Neural progenitor cell (in vitro differentiated cells): ENCODE measurements around the gene ZNF263. TPM values are rescaled to one million over a fixed set of nuclear protein-coding genes. Genes with fewer than 3 reads are reported as not detected.

ENCODE experiments used
- DNase-seq: peaks from one replicate; pipeline ENCODE4 v3.0.0-alpha.2; 2016; ENCODE audit warnings: low spot score
- H2AFZ ChIP-seq: fragments of 200-600 bp; sonication (generic); replicated peaks from 2 replicates; pipeline ENCODE4 v1.6.1; 2016; ENCODE audit warnings: antibody characterized with exemption
- H3F3A ChIP-seq: fragments of 200-600 bp; sonication (generic); 2 replicates; pipeline ENCODE4 v1.6.1; 2016; ENCODE audit warnings: antibody characterized with exemption, low read depth
- H3K27ac ChIP-seq: fragments of 200-600 bp; sonication (generic); 2 replicates; pipeline ENCODE4 v1.5.1; 2016; ENCODE audit warnings: mild to moderate bottlenecking
- H3K27me3 ChIP-seq: fragments of 200-600 bp; sonication (generic); 2 replicates; pipeline ENCODE4 v1.6.1; 2016; ENCODE audit warnings: mild to moderate bottlenecking, moderate library complexity
- H3K36me3 ChIP-seq: fragments of 200-600 bp; sonication (generic); 2 replicates; pipeline ENCODE4 v1.5.1; 2016
- H3K4me1 ChIP-seq: fragments of 200-600 bp; sonication (generic); 2 replicates; pipeline ENCODE4 v1.6.1; 2016; ENCODE audit warnings: mixed run types
- H3K4me2 ChIP-seq: fragments of 200-600 bp; sonication (generic); 2 replicates; pipeline ENCODE4 v1.6.1; 2016
- H3K4me3 ChIP-seq: fragments of 200-600 bp; sonication (generic); 2 replicates; pipeline ENCODE4 v1.5.1; 2016
- H3K79me2 ChIP-seq: fragments of 200-600 bp; sonication (generic); 2 replicates; pipeline ENCODE4 v1.6.1; 2016; ENCODE audit warnings: low read depth
- H3K9ac ChIP-seq: fragments of 200-600 bp; sonication (generic); 2 replicates; pipeline ENCODE4 v1.6.1; 2016
- H3K9me3 ChIP-seq: fragments of 200-600 bp; sonication (generic); 2 replicates; pipeline ENCODE4 v1.5.1; 2016; ENCODE audit warnings: low read depth
- H4K20me1 ChIP-seq: fragments of 200-600 bp; sonication (generic); 2 replicates; pipeline ENCODE4 v1.6.1; 2016; ENCODE audit warnings: low read depth
- H3K27ac Mint-ChIP-seq: 3 replicates; pipeline ENCODE4 v1.8.0; 2021; ENCODE audit warnings: mixed read lengths
- H3K27me3 Mint-ChIP-seq: 2 replicates; pipeline ENCODE4 v1.8.0; 2022; ENCODE audit warnings: low read depth, mild to moderate bottlenecking, inconsistent platforms, moderate library complexity, mixed read lengths; ENCODE audit not compliant: insufficient read depth
- H3K36me3 Mint-ChIP-seq: 3 replicates; pipeline ENCODE4 v1.8.0; 2021; ENCODE audit warnings: mixed read lengths
- H3K4me1 Mint-ChIP-seq: 3 replicates; pipeline ENCODE4 v1.8.0; 2021; ENCODE audit warnings: mixed read lengths
- H3K4me3 Mint-ChIP-seq: 3 replicates; pipeline ENCODE4 v1.8.0; 2021; ENCODE audit warnings: mild to moderate bottlenecking, moderate library complexity, mixed read lengths
- H3K9me3 Mint-ChIP-seq: 3 replicates; pipeline ENCODE4 v1.8.0; 2020; ENCODE audit warnings: mixed read lengths
- CTCF ChIP-seq: fragments of 200-600 bp; sonication (generic); IDR thresholded peaks from 2 replicates; pipeline ENCODE4 v1.5.1; 2017; ENCODE audit warnings: antibody characterized with exemption, mild to moderate bottlenecking
- EZH2 ChIP-seq: fragments of 200-600 bp; sonication (generic); IDR thresholded peaks from 2 replicates; pipeline ENCODE4 v1.6.1; 2017; ENCODE audit warnings: antibody characterized with exemption, mild to moderate bottlenecking, moderate library complexity
- EZH2phosphoT487 ChIP-seq: fragments of 200-600 bp; sonication (generic); IDR thresholded peaks from 2 replicates; pipeline ENCODE4 v1.6.1; 2017; ENCODE audit warnings: antibody characterized with exemption
- total RNA-seq: library from RNA; depleted of rRNA; stranded (reverse); fragments of >200 nt; gene quantifications from 2 replicates; pipeline ENCODE4 v1.2.3, GENCODE V29; 2015; ENCODE audit warnings: low replicate concordance

ZNF263 gene
- total RNA-seq, 1 donor from 2014 or later: 30.1 TPM

- no peaks in the 10 kb centered on the region for H3K79me2 ChIP-seq
- no peaks in the 10 kb centered on the region for H3K36me3 Mint-ChIP-seq
- peaks cover 24% of the 10 kb centered on the region for H3K27me3 ChIP-seq
- no peak overlapping the region for H3K4me3 Mint-ChIP-seq
- H3K27me3 Mint-ChIP-seq: peaks cover 6% of the 10 kb centered on the region
- no peak overlapping the region for H3K4me2 ChIP-seq
- H3K4me1 ChIP-seq: no peaks in the 10 kb centered on the region
- no peak overlapping the region for H2AFZ ChIP-seq
- peak; percentile 7 for DNase-seq
- H3K9me3 Mint-ChIP-seq: peaks cover 5% of the 10 kb centered on the region
- H3F3A ChIP-seq: no peaks in the 10 kb centered on the region
- no peak overlapping the region for H3K27ac ChIP-seq
- peaks cover 6% of the 10 kb centered on the region for H3K4me1 Mint-ChIP-seq
- no peaks in the 10 kb centered on the region for H4K20me1 ChIP-seq
- H3K4me3 ChIP-seq: no peak overlapping the region
- H3K9me3 ChIP-seq: no peaks in the 10 kb centered on the region
- no peak overlapping the region for H3K9ac ChIP-seq
- H3K36me3 ChIP-seq: no peaks in the 10 kb centered on the region
- TF ChIP-seq EZH2phosphoT487 (no peak), EZH2 (no peak), CTCF (no peak)
- H3K27ac Mint-ChIP-seq: no peak overlapping the region
Measured at GRCh38 chr16:3274490-3274889, 8.8 kb upstream of the ZNF263 start.

- no peak for TF ChIP-seq EZH2phosphoT487
- TF ChIP-seq CTCF: no peak
- TF ChIP-seq EZH2: no peak
- Histone ChIP-seq H3K4me3 (no peak overlapping the region), H3K4me1 (no peaks in the 10 kb centered on the region), H3K9me3 (no peaks in the 10 kb centered on the region), H3K36me3 (no peaks in the 10 kb centered on the region), H3K79me2 (no peaks in the 10 kb centered on the region), H3F3A (no peaks in the 10 kb centered on the region), H3K4me2 (no peak overlapping the region), H3K27ac (no peak overlapping the region), H3K9ac (no peak overlapping the region), H3K27me3 (peaks cover 24% of the 10 kb centered on the region), H2AFZ (no peak overlapping the region), H4K20me1 (no peaks in the 10 kb centered on the region)
- DNase-seq: no peak
- Mint-ChIP-seq H3K27me3 (peaks cover 6% of the 10 kb centered on the region), H3K9me3 (peaks cover 5% of the 10 kb centered on the region), H3K36me3 (no peaks in the 10 kb centered on the region), H3K4me1 (peaks cover 6% of the 10 kb centered on the region), H3K4me3 (peak overlapping the region; percentile 24), H3K27ac (no peak overlapping the region)
Measured at GRCh38 chr16:3274947-3275346, 8.3 kb upstream of the ZNF263 start.

DNA sequence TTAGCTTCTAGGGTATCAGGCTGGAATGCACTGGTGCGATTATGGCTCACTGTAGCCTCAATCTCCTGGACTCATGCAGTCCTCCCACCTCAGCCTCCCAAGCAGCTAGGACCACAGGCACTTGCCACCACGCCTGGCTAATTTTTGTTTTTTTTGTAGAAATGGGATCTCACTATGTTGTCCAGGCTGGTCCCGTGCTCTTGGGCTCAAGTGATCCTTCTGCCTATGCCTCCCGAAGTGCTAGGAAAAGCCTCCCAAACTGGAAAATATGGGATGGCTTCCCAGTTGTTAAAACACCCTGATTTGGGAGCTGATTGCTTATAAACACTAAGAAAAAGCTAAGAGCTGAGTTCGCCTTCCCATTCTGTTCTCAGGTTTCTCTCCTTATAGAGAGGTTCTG, 6.6 kb upstream of the ZNF263 start:
- H2AFZ ChIP-seq: no peak overlapping the region
- no peaks in the 10 kb centered on the region for H3K4me1 ChIP-seq
- peaks cover 24% of the 10 kb centered on the region for H3K27me3 ChIP-seq
- H3K79me2 ChIP-seq: no peaks in the 10 kb centered on the region
- Mint-ChIP-seq H3K27me3 (peaks cover 10% of the 10 kb centered on the region), H3K36me3 (no peaks in the 10 kb centered on the region), H3K9me3 (peaks cover 3% of the 10 kb centered on the region), H3K4me3 (no peak overlapping the region), H3K27ac (no peak overlapping the region), H3K4me1 (peaks cover 6% of the 10 kb centered on the region)
- no peak for DNase-seq
- H3K36me3 ChIP-seq: no peaks in the 10 kb centered on the region
- H3K4me2 ChIP-seq: no peak overlapping the region
- H3K9ac ChIP-seq: no peak overlapping the region
- TF ChIP-seq EZH2phosphoT487: no peak
- TF ChIP-seq EZH2: no peak
- TF ChIP-seq CTCF: no peak
- H3F3A ChIP-seq: peaks cover 4% of the 10 kb centered on the region
- no peak overlapping the region for H3K27ac ChIP-seq
- H3K4me3 ChIP-seq: no peak overlapping the region
- H3K9me3 ChIP-seq: no peaks in the 10 kb centered on the region
- H4K20me1 ChIP-seq: no peaks in the 10 kb centered on the region
